HepG2 (cell line): ENCODE results near the gene SAMD4B. TPM values are rescaled to one million over a fixed set of nuclear protein-coding genes. Genes with fewer than 3 reads are reported as not detected.

Experiments used
- CCDC6 ChIP-seq: sonication (generic); formaldehyde crosslinking; IDR thresholded peaks from 2 replicates; pipeline ENCODE4 v1.8.1; 2022; ENCODE audit warnings: mild to moderate bottlenecking, missing genetic modification reagents, moderate library complexity
- CHD4 ChIP-seq: fragments of 200-600 bp; sonication (generic); IDR thresholded peaks from 2 replicates; pipeline ENCODE4 v1.7.0; 2017; ENCODE audit warnings: mild to moderate bottlenecking, low read length, borderline replicate concordance
- CSRNP1 ChIP-seq: sonication (generic); formaldehyde crosslinking; IDR thresholded peaks from 2 replicates; pipeline ENCODE4 v1.8.1; 2023; ENCODE audit warnings: mild to moderate bottlenecking, missing genetic modification reagents
- HDAC2 ChIP-seq: sonication (generic); formaldehyde crosslinking; IDR thresholded peaks from 2 replicates; pipeline ENCODE4 v1.4.0; 2020; ENCODE audit warnings: missing genetic modification reagents
- KAT2B ChIP-seq: fragments of 150-350 bp; IDR thresholded peaks from 2 replicates; pipeline ENCODE4 v1.6.1; 2014; ENCODE audit warnings: low read depth, low read length, borderline replicate concordance
- KLF6 ChIP-seq: IDR thresholded peaks from 2 replicates; pipeline ENCODE4 v1.8.0; 2016; ENCODE audit warnings: missing biosample characterization, missing genetic modification reagents
- MAZ ChIP-seq, 2 experiments: sonication (generic) in 1 of 2; formaldehyde crosslinking in 1 of 2; IDR thresholded peaks; 2 replicates each; pipeline versions ENCODE4 v1.5.0 to v1.6.1; 2012 to 2020; ENCODE audit warnings: low read depth in 2 of 2, mild to moderate bottlenecking in 2 of 2, borderline replicate concordance in 1 of 2, improper control_type of control experiment in 1 of 2, low read length in 1 of 2, missing genetic modification reagents in 1 of 2, moderate library complexity in 1 of 2
- MBD4 ChIP-seq: IDR thresholded peaks from 2 replicates; pipeline ENCODE4 v1.6.1; 2012; ENCODE audit warnings: low read length, inconsistent platforms, borderline replicate concordance
- MEIS1 ChIP-seq: sonication (generic); formaldehyde crosslinking; IDR thresholded peaks from 2 replicates; pipeline ENCODE4 v1.9.0; 2021; ENCODE audit warnings: mild to moderate bottlenecking, missing genetic modification reagents, moderate library complexity, borderline replicate concordance
- MXD3 ChIP-seq: IDR thresholded peaks from 2 replicates; pipeline ENCODE4 v1.6.1; 2016; ENCODE audit warnings: mild to moderate bottlenecking, missing biosample characterization, missing genetic modification reagents
- MYNN ChIP-seq: sonication (generic); formaldehyde crosslinking; IDR thresholded peaks from 2 replicates; pipeline ENCODE4 v1.4.0; 2020; ENCODE audit warnings: mild to moderate bottlenecking, low read depth, missing genetic modification reagents
- NFATC3 ChIP-seq: sonication (generic); formaldehyde crosslinking; IDR thresholded peaks from 2 replicates; pipeline ENCODE4 v1.5.1; 2020; ENCODE audit warnings: mild to moderate bottlenecking, missing genetic modification reagents
- NR2F1 ChIP-seq, 2 experiments: fragments of 450-650 bp in 1 of 2; formaldehyde crosslinking in 1 of 2; IDR thresholded peaks; 2 replicates each; pipeline versions ENCODE4 v1.5.0 to v1.6.1; 2016 to 2020; ENCODE audit warnings: mild to moderate bottlenecking in 1 of 2, missing compliant biosample characterization in 1 of 2, missing genetic modification reagents in 1 of 2, moderate library complexity in 1 of 2
- PAF1 ChIP-seq: IDR thresholded peaks from 2 replicates; pipeline ENCODE4 v1.6.1; 2016; ENCODE audit warnings: missing genetic modification reagents, missing compliant biosample characterization
- ZBTB1 ChIP-seq: sonication (generic); formaldehyde crosslinking; IDR thresholded peaks from 2 replicates; pipeline ENCODE4 v1.4.0; 2020; ENCODE audit warnings: missing genetic modification reagents, borderline replicate concordance
- ZIK1 ChIP-seq: sonication (generic); formaldehyde crosslinking; IDR thresholded peaks from 2 replicates; pipeline ENCODE4 v1.5.0; 2020; ENCODE audit warnings: mild to moderate bottlenecking, low read depth, missing genetic modification reagents, borderline replicate concordance
- ZNF282 ChIP-seq: fragments of 450-650 bp; IDR thresholded peaks from 2 replicates; pipeline ENCODE4 v1.6.1; 2018; ENCODE audit not compliant: partially characterized antibody
- ZNF326 ChIP-seq: sonication (generic); formaldehyde crosslinking; IDR thresholded peaks from 2 replicates; pipeline ENCODE4 v1.4.0; 2020; ENCODE audit warnings: missing genetic modification reagents, borderline replicate concordance
- ZNF446 ChIP-seq: sonication (generic); formaldehyde crosslinking; IDR thresholded peaks from 2 replicates; pipeline ENCODE4 v1.5.0; 2020; ENCODE audit warnings: mild to moderate bottlenecking, missing genetic modification reagents
- ZNF563 ChIP-seq: sonication (generic); formaldehyde crosslinking; IDR thresholded peaks from 2 replicates; pipeline ENCODE4 v1.8.0; 2022; ENCODE audit warnings: mild to moderate bottlenecking, moderate library complexity, missing genetic modification reagents
- ZNF761 ChIP-seq: sonication (generic); formaldehyde crosslinking; conservative IDR thresholded peaks from 2 replicates; pipeline ENCODE4 v1.4.0; 2020; ENCODE audit warnings: mild to moderate bottlenecking, missing genetic modification reagents
- ZNF839 ChIP-seq: sonication (generic); formaldehyde crosslinking; IDR thresholded peaks from 2 replicates; pipeline ENCODE4 v1.4.0; 2020; ENCODE audit warnings: missing genetic modification reagents, mild to moderate bottlenecking, borderline replicate concordance
- ZNF841 ChIP-seq: sonication (generic); formaldehyde crosslinking; IDR thresholded peaks from 2 replicates; pipeline ENCODE4 v1.8.1; 2023; ENCODE audit warnings: missing genetic modification reagents, borderline replicate concordance
- ZZZ3 ChIP-seq: sonication (generic); formaldehyde crosslinking; IDR thresholded peaks from 2 replicates; pipeline ENCODE4 v1.4.0; 2020; ENCODE audit warnings: missing genetic modification reagents, mild to moderate bottlenecking, borderline replicate concordance
- polyA plus RNA-seq, 8 experiments: library from polyadenylated mRNA; depleted of rRNA in 3 of 8; stranded (reverse) in 7 of 8; unstranded in 1 of 8; fragments of >200 nt; fragmentation: Illumina TruSeq in 4 of 8; extraction: Trizol in 4 of 8; gene quantifications; 2 replicates each; pipeline versions ENCODE4 v1.2.1 to v1.2.3, GENCODE V29; 2011 to 2016; ENCODE audit warnings: low read depth in 4 of 8, missing spikeins in 1 of 8, mixed read lengths in 1 of 8; ENCODE audit not compliant: insufficient read depth in 1 of 8
- total RNA-seq, 5 experiments: library from RNA; depleted of rRNA; stranded (reverse); fragments of >200 nt; fragmentation: Illumina TruSeq; extraction: Trizol; gene quantifications; 2 replicates each; pipeline ENCODE4 v1.2.3, GENCODE V29; 2016; ENCODE audit warnings: low read depth in 1 of 5
- TF ChIP-seq, protein P1 (sequence below): sonication (generic); formaldehyde crosslinking; IDR thresholded peaks from 2 replicates; pipeline ENCODE4 v1.8.0; 2022; ENCODE audit warnings: missing genetic modification reagents, mild to moderate bottlenecking, moderate library complexity, borderline replicate concordance

The SAMD4B gene
- total and polyA plus RNA-seq, 2 of the 13 experiments (the other 11 are each of a cell fraction or from before 2014, with no cell fraction given), result 26.0 to 31.8 TPM

DNA sequence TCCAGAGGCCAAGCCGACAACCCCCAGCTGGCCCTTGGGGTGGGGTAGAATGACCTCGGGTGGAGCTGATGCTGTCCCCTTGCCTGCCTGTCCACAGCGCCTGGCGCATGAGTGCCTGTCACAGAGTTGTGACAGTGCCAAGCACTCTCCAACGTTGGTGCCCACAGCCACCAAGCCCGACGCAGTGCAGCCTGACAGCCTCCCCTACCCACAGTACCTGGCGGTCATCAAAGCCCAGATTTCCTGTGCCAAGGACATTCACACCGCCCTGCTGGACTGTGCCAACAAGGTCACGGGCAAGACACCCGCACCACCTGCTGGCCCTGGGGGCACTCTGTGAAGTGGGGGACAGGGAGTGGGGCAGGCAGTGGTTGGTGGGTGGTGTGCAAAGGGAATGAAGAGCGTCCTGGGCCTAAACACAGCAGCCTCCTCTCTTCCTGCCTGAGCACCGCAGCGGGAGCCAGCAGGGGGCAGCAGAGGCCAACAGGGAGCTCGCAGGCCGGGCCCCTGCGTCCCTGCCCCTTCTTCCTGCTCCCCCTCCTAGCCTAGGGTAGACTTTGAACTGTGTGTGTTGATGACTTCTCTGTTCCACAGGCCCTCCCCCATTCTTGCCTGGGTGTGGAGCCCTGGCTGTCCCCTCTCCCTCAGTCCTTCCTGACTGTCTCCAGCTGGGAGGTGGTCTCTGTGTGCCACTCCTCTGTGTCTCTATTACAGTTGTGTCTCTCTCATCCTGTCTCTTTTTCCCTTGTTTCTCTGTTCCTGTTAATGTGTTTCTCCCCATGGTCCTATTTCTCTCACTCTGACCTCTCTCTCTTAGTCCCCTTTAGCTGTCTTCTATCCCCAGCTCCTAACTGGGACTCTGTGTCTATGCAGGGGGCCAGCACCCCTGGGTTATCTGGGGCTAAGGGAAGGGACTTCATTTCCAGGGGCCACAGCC is 55.4 kb downstream of the SAMD4B start (continued):
- peak; percentile 37 to 56; a peak in 2 of 4 replicates for TF ChIP-seq NR2F1 (CRISPR knock-in tag; IDR thresholded peaks at IDR 0.05)
- 0 out of 2 replicates have a peak, but pooled peaks have one; percentile 18 for TF ChIP-seq CSRNP1 (CRISPR knock-in tag)
- TF ChIP-seq CHD4, result peak; percentile 47; the same call in 1 of the 2 replicates
- TF ChIP-seq KLF6, result peak; percentile 52; the same call in 1 of the 2 replicates
- TF ChIP-seq, protein P1, sequence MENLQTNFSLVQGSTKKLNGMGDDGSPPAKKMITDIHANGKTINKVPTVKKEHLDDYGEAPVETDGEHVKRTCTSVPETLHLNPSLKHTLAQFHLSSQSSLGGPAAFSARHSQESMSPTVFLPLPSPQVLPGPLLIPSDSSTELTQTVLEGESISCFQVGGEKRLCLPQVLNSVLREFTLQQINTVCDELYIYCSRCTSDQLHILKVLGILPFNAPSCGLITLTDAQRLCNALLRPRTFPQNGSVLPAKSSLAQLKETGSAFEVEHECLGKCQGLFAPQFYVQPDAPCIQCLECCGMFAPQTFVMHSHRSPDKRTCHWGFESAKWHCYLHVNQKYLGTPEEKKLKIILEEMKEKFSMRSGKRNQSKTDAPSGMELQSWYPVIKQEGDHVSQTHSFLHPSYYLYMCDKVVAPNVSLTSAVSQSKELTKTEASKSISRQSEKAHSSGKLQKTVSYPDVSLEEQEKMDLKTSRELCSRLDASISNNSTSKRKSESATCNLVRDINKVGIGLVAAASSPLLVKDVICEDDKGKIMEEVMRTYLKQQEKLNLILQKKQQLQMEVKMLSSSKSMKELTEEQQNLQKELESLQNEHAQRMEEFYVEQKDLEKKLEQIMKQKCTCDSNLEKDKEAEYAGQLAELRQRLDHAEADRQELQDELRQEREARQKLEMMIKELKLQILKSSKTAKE (CRISPR knock-in tag), result no peak
- TF ChIP-seq ZNF282, result no peak
- TF ChIP-seq ZBTB1 (CRISPR knock-in tag), result no peak
- TF ChIP-seq ZNF761 (CRISPR knock-in tag), result peak; percentile 68; the same call in 1 of the 2 replicates
- TF ChIP-seq MEIS1 (CRISPR knock-in tag), result peak; percentile 61; the same call in 1 of the 2 replicates
- no peak for TF ChIP-seq MYNN (CRISPR knock-in tag)
- TF ChIP-seq ZNF446 (CRISPR knock-in tag), result no peak
- TF ChIP-seq CCDC6 (CRISPR knock-in tag), result no peak
- TF ChIP-seq NFATC3, result no peak
- no peak for TF ChIP-seq KAT2B
- TF ChIP-seq MBD4, result no peak
- TF ChIP-seq MXD3 (CRISPR knock-in tag), result peak; percentile 29; the same call in 1 of the 2 replicates
- TF ChIP-seq ZNF326 (CRISPR knock-in tag), result no peak
- TF ChIP-seq MAZ (IDR thresholded peaks at IDR 0.05; ENCODE audit: borderline replicate concordance, low read depth, low read length), result peak; percentile 89; the same call in 1 of the 2 replicates
- peak; percentile 95 for TF ChIP-seq MAZ (CRISPR knock-in tag; IDR thresholded peaks at IDR 0.05; ENCODE audit: low read depth)
- TF ChIP-seq HDAC2, result peak; percentile 85
- TF ChIP-seq ZNF563 (CRISPR knock-in tag), result no peak; the same call in 1 of the 2 replicates
- TF ChIP-seq ZNF839 (CRISPR knock-in tag), result no peak
- TF ChIP-seq ZZZ3, result no peak
- 0 out of 2 replicates have a peak, but pooled peaks have one; percentile 80 for TF ChIP-seq ZIK1 (CRISPR knock-in tag)
- no peak for TF ChIP-seq ZNF841 (CRISPR knock-in tag)
- no peak for TF ChIP-seq PAF1 (CRISPR knock-in tag)
